Effector CD8-positive, alpha-beta T cell (primary cell): ENCODE results near the gene VTN.

ENCODE experiments used
- DNase-seq: peaks from one replicate; lab custom pipeline; 2025; lab: John Stamatoyannopoulos, UW

VTN gene

DNA sequence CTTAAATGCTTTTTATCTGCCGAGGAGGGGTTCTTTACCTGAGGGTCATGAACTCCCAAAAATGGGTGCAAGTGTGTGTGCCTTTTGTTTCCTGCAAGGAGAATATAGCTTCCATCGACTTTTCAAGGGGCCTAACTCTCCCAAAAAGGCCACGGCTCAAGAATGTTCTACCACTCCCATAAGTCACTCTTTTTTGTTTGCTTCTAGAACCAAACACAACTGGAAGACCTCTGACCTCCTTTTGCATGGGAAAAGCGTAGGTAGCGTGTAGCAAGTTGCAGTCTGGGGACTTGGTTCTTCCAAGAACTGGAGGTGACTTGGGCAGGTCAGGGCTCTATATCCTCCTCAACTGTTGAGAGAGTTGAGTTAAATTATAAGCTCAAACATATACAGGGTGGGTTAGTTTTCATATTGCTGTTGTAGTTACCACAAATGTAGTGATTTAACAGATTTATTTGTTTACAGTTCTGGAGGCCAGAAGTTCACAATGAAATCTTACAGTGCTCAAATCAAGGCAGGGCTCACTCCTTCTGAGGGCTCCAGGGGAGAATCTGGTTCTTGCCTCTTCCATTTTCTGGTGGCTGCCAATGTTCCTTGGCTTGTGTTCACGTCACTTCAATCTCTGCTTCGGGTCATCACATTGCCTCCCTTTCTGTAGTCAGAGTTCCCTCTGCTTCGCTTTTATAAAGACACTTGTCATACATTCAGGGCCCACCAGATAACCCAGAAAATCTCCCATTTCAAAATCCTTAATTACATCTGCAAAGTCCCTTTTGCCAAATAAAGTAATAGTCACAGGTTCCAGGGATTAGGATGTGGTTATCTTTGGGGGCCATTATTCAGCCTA, 49.7 kb downstream of the VTN start:
- DNase-seq: no peak

DNA sequence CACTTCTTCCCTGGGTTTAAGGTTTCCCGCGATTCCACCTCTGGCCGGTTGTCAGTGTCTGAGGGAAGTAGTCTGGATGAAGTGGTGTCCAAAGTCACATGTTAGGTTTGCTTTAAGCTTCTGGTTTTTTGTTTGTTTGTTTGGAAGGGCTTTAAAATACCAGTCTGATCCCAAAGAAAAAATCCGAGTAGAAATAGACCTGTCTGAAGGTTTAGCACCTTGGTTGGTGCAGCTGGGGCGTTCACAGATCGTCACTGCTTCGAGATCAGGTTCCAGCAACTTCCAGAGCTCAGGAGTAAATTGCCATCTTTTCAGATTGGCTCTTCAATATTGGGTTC, 50.5 kb downstream of the VTN start:
- no peak for DNase-seq

DNA sequence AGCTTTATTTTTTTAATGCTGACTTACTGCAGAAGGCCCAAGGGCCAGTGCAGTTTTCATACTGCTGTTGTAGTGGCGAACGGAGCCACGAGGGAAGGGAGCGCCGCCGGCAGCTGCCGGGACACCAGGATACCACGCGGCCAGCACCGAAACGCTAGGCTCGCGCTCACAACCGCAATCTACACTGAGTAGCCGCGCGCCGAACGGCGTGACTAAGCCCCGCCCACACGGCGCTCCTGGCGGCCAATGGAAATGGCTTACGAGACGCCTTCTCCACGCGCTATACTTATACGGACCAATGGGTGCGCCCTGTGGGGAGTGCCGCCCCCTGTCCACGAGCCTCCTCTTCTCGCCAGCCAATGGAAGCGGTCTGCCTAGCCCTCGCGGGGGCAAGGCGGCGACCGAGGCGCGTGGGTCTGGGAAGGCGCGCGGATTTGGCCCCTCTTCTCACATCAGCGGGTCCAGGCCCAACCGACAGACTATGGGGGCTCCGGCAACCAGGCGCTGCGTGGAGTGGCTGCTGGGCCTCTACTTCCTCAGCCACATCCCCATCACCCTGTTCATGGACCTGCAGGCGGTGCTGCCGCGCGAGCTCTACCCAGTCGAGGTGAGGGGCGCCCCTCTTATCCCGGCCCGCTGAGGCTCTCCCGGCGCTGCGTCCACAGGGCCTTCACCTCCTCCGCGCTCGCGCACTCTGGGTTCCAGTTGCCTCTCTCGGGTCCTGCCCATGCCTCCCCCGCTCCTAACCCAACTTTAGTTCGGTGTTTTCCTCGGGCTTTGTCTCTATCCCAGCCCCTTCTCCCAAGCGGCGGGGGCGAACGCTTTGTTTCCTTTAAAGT, 51.1 kb downstream of the VTN start, which contains the start of gene TMEM97:
TMEM97 (plus strand) TSS at position 442 of the 839 bp plus-strand sequence; CDS start at position 482, 40 bp downstream.
- DNase-seq: peak; percentile 93

DNA sequence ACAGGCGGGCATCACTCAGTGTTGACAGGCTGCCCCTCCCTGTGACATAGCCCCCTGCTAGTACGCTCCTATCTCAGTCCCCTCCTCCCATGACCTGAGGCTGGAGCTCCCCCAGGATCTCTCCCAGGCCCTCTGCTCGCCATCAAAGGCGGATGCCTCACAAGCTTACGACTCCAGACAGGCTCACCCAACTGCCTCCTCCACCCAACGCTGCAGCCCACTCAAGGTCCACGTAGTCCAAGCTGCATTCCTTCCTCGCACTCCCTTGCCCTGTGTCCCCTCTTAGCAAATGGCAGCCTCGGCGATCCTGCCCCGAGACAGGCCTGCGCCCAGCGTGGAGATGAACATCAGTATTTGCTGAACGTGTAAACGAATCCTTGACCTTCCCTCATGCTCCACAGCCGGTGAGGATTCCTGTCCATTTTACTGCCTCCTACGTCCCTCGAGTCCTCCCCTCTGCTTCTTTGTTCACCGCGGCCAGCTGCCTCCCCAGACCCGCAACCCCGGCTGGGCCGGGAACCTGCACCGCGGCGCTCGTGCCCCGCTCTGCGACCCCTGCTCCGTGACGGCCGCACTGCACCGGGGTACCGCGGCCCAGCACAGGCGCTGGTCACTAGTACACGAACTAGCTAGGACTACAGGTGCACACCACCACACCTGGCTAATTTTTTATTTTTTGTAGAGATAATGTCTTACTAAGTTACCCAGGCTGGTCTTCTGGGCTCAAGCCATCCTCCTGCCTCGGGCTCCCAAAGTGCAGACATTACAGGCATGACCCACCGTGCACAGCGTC, 51.9 kb downstream of the VTN start:
- no peak for DNase-seq
